Measurements from ENCODE around the gene FLCN.
A peak's percentile ranks its signal among the peaks of the same experiment; 100 is the strongest.
"Not testable (repeated sequence)": the region's sequence is repeated elsewhere in the genome, so short reads cannot be mapped to it uniquely, and the experiment has no call there.

The FLCN gene

DNA sequence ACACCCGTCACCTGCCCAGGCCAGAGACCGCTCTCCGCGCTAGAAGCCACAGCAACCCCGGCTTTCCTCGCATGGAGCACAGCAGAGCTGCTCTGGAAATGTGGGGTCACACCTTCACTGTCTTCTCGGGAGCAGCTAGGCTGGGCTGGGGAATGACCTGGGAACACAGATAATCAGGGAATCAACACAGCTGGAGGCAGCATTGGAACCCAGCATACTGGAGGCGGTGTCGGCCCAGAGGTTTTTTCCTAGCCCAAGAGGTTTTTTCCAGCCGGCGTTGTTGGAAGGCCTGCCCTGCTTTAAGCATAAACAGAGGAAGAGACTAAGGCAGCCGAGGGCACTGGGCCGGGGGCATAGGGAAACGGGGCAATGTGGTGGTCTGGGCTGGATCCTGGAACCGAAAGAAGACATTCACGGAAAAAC is 30.0 kb downstream of the FLCN start:
- no peak for DNase-seq

DNA sequence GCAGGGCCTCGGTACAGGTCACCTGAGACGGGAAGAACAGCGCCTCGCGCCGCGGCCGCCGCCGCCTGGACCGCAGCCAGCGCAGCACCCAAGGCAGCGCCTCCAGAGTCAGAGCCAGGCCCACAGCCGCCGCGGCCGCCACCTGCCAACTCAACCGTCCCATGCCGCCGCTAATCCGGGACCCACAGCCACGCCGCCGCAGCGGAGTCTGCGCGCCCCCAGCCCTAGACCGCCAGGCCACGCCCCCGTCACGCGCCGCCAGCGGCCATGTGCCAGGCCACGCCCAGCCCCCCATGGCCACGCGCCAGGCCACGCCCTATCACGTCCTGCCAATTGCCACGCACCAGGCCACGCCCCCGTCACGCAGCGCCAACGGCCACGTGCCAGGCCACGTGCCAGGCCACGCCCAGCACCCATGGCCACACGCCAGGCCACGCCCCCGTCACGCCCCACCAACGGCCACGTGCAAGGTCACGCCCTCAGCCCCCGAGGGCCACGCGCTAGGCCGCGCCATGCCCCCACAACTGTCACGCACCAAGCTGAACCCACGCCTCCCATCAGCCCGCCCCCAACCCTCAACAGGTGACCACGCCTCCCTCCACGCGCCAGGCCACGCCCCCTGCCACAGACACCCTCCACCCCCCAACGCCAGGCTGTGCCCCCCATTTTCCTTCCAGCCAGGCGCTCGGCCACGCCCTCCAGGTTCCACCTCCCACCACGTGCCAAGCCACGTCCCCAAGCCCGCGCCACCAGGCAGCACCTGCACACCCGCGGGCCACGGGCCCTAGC is 30.6 kb downstream of the FLCN start, which contains the start of gene PLD6:
Gene PLD6 (minus strand): TSS at position 210 of the 789 bp plus-strand sequence. CDS start 47 bp downstream, at position 163.
- DNase-seq, result peak; percentile 89

DNA sequence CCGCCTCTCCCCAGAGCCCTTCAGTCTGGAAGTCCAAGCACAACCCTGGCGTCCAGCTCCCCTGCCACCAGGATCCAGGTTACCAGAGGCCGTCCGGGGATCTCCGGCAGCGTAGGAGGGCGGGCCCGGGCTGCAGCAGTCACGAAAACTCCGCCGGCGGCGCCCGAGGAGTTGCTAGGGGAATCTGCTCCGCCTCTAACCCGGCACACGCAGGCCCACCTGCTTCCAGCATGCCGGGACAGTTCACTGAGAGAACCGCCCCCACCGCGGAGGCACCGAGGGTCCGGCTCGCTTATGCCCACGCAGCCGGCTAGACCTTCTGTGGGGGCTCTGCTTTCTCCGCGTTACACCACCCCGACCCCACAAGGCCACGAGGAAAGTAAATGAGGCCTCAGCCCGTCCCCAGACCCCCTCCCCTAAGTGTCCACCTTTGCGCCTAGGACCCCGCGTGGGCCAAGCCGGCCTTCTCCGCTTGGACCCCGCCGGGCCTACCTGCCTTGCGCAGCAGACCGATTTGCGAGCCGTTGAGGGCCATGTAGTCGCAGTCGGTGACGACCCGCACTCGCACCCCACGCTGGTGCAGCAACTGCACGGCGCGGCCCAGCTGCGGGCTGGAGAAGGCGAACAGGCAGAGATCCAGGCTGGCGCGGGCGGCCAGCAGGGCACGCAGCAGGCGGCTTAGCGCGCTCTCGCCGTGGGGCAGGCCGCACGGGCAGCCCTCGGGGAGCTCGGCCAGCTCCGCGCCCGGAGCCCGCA is 31.4 kb downstream of the FLCN start:
- peak; percentile 50 for DNase-seq

DNA sequence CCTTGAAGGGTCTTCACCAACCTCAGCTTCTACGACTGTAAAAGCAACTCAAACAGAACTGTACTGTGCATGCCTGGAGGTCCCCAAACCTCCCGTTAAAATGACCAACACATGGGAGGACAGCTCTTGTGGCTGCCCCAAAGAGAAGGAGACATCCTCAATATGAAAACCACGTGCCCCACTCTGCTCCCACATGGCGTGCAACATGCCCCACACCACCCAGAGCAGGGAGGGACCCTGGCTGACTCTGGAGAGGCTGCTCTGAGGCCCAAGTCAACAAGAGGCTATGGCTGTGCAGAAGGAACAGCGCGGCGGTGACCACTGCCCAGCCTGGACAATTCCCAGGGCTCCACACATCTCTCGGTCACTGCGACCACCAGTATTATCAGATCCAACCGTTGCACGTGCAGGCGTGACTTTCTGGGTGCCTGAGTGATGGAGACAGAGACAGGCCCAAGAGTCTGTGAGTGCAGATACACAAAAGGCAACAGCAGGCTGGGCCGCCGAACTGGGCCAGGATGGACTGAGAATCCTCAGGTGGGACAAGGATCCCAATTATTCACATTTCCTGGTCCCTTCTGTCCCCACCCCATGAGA is 32.2 kb downstream of the FLCN start:
- DNase-seq, result no peak

DNA sequence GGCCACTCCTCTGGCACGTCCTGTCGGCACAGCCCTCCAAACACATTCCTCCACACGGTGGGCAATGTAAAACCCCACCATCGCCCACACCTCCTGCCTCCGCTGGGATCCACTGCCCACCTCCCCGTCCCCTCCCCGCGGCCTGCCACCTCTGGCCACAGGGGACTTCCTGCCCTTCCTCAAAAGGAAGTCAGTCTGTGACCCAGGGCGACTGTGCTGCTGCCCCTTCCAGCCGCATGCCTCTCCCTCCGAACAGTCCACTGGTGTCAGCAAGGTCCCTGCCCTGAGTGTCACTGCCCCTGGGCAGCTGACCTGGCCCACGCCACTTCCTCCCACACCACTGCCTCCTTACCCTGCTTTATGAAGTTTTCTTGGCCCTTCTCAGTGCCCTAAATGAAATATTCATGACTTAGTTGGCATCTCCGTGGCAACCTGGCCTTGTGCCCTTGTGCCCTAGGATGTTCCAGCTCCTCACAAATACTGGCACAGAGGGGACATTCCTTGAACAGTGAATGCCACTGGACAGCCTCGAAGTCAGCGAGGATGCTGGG is 32.9 kb downstream of the FLCN start:
- no peak for DNase-seq

DNA sequence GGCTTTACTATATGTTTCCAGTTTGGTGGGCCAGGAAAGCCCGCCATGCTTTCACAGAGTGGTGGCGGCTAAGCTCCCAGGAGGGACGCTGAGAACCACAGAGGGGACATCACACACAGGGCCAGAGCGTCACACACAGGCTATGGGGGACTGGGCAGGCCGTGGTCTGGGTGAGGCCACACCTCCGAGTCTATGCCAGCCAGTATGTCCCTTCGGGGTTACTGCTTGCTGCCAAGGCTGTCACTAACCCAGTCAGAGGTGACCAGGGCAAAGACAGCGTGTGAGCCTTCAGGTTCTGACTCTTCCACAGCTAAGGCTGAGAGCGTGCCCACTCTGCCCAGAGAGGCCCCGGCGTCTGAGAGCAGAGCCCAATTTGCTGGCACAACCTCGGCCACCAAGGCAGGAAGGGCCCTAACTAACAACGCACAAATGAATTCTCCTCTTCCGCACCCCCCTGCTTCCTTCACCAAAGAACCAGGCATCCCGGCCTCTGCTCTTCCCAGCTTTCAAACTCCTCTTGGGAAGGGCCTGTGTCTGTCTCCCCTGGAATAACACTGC is 33.7 kb downstream of the FLCN start:
- no peak for DNase-seq

DNA sequence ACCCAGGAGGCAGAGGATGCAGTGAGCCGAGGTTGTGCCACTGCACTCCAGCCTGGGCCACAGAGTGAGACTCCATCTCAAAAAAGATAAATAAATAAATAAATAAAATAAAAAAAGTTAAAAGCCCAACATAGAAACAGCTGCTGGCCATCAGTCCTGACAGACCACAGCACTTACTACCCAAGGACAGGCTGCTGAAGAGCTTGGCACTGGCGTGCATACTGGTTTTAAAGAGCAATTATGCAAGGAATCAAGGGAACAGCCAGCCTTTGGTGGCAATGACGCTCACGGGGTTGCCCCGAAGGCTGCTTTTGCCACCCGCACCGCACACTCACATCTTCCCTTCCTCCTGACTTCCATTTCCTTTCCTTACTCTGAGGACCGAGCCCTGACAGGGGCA is 35.1 kb downstream of the FLCN start:
- no peak for DNase-seq

DNA sequence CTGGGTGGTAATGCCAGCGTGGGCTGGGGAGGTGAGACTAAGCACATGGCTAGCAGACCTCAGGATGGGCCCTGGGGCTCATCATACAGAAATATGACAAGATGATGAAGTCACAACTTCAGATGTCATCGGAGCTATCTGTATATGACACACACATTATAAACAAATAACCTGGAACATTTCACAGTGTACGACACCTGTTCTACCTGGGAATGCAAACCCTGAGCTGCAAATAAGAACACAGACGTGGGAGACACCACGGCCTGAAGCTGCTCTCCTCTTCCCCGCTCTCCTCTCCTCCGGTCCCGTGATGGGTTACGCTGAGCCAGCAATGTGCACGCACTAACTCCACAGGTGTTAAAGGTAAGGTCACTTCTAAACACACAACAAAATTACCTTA is 35.7 kb downstream of the FLCN start:
- no peak for DNase-seq

DNA sequence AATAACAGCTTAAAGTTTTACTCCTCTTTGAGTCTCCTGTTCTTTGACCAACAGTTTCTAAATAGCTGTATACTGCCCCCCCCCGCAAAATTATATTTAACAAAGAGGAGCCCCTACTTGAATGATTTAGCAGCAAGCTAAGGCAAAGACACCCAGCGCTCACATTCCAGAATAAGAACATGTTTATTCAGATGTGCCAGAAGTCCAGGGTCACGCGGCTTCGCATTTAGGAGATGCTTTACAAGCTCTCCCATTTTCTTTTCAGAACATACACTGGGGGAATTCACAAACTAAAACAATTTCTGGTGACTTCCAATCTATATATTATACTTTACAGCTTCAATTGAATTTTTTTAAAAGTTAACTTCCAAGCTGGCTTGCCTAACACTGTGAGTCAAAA is 36.1 kb downstream of the FLCN start:
- no peak for DNase-seq

DNA sequence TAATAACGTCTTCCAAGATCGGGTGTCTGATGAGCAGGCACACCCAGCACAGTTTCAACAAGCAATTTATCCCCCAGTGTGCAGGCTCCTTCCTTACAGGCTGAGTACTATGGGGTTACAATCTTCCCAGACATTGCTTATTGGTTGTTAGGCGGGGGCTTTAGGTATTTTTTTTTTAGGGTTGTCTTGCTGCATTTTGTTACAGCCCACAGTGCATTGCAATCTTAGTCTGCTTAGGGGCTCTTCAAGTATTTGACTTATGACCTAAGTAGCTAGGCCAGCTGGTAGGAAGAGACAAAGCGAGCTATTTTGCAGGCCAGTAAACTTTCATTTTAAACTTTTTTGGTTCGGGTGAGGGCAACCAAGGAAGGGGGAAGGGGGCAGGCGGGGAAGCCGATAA is 36.7 kb downstream of the FLCN start:
- no peak for DNase-seq

DNA sequence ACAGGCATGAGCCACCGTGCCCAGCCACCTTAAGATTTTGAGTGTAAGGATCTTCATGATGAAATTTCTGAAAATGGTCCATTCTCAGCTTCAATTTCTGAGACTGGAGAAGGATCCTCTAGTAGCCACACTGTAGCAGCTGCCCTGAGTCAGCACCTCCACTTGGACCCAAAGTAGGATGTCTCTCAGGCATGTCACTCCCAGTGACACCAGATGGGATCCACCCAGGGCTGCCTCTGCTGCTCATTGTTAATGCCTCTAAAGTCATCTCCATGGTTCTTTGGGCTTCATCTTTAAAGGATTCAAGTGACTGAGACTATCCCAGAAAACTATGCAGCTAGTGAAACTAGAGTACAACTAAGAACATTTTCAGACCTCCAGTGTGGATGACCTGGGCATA is 38.7 kb downstream of the FLCN start:
- DNase-seq, result no peak

DNA sequence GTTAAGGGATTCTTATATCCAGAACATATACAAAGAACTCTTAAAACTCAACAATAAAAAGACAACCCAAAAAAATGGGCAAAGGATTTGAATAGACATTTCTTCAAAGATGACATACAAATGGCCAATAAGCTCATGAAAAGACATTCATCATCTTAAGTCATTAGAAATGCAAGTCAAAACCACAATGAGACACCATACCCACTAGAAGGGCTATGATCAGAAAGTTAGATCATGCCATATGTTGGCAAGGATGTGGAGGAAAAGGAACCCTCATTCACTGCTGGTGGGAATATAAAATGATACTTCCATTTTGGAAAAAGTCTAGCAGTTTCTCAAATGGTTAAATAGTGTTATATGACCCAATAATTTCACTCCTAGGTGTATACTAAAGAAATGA is 40.2 kb downstream of the FLCN start:
- no peak for DNase-seq

DNA sequence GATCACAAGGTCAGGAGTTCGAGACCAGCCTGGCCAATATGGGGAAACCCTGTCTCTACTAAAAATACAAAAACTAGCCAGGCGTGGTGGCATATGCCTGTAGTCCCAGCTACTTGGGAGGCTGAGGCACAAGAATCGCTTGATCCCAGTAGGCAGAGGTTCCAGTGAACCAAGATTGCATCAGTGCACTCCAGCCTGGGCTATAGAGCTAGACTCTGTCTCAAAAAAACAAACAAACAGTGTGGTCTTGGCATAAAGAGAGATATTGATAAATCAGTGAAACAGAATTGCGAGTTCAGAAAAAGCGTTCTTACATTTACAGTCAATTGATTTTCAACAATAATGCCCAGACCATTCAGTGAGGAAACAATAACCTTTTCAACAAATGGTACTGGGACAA is 41.5 kb downstream of the FLCN start:
- DNase-seq, result not testable (repeated sequence)

DNA sequence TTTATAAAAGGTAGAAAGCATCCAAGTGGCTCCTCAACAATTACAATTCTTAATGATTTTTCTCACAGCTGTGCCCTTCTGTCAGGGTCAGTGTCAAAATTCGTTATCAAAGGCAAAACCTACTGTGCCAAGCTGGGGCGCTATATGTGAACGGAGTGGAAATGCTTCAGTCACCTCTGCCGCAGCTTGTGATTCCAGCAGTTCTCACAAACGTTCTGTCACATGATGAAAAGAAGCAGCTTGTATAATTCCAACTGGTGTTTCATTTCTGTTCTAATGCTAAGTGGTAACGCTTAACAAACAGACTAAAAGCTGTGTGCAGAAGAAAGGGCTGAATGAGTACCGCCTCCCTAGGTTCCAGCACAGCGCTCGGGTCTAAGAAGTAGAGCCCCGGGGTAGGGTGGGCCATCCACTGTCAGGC is 45.0 kb downstream of the FLCN start:
- no peak for DNase-seq

DNA sequence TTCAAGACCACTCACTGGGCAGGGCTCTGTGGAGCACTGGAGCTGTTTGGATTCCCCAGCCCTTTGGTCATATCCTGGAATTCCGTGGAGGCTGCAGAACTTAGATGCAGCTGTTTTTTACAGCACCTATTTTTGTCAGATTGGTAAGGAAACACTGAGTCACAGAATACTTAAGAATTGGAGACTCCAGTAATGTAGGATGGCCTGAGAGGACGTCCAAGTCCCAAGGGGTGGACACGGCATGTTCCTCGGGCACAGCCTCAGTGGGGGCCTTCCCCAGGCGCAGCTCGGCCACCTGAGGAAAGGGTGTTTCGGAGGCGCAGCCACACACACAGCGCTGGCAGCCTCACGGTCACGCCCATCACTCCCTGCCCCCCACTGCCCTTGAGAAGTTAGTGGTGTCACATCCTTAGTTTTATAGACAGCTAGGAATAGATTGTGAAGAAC is 45.6 kb downstream of the FLCN start:
- DNase-seq, result no peak

DNA sequence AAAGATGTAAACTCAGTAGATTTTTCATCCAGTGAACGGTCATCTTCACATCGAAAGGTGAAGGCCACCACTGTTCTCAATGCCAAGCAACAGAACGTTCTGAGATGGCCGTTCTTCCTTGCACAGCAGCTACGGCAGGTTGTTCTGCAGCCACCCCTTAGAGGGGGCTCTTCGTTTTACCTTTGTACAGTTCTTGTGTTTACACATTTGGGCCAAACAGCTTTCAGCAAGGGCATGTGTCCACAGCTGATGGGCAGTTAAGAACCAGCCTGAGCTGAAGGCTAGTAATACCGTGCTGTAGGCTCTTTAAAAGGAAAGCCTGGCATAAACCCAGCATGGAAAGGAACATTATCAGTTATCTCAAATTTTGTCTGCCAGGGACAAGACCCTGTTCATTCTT is 46.8 kb downstream of the FLCN start:
- DNase-seq, result no peak

DNA sequence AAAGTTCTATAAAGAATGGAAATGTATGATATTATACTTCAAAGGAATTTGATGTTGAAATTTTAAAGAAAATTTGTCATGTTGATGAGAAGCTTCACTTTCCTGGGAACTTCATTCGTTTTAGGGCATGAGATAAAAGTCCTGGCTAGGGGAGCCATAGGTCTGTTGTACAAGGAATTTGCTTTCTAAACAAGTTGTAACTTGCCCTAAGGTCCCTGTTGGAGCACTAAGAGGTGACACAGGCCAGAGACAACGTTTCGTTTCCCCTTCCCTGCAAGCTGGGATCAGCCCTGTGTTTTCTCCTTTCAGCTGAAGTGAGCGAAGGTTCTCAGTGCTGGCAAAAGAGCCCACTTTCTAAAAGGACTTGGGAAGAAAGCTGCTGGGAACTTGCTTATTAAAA is 47.4 kb downstream of the FLCN start:
- no peak for DNase-seq

DNA sequence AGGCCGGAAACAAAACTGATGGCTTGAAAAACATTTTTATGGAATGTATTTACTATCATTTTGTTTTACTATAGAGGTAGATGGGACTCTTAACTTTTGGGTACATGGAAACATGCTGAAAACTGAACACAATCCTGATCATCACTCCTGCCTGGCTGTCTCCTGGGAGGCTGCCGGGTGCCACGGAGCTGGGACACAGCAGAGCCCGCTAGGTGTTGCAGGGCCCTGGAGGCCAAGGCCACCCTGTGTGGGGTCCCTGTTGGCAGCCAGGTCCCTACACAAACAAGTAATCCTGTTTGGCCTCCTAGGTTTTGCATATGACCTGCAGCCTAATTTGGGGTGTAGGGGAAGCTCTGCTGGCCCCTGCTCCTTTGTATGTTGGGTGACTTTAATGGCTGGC is 48.4 kb downstream of the FLCN start:
- no peak for DNase-seq

DNA sequence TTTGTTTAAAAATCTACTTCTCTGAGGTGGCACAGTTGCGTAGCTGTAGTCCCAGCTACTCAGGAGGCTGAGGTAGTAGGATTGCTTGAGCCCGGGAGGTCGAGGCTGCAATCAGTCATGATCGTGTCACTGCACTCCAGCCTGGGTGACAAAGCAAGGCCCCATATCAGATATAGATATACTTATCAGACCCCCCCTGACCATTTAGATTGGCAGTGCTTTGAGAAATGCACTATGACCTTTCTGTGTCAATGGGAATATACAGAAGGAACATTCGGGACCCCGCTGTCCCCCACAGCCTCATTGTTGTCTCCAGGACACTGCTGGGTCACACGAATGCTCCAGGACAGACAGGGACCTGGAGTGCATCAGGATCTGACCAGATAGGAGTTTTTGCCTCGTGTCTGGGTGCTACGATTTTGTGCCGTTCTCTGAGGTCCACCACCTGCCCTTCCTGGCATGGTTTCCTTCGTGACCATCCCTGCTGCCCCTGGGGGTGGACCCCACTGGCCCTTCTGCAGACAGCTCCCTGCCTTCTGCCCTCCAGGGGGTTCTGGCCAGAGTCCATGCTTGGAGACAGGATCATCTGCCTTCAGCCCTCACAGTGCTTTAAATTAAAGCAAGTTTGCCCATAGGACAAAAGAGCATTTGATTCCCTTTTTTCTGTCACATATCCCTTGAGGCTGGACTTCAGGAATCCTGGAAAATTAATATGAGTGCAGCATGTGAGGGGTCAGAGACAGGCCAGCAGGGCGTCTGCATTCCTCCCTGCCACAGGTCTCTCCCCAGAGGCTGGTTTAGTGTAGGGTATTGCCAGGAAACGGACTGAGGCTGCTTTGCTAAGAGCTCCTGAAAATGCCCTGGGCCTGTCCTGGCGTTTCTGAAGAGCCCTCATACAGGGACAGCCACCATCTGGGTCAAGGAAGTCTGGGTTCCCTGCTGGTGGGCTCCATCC is 50.1 kb downstream of the FLCN start:
- no peak for DNase-seq

DNA sequence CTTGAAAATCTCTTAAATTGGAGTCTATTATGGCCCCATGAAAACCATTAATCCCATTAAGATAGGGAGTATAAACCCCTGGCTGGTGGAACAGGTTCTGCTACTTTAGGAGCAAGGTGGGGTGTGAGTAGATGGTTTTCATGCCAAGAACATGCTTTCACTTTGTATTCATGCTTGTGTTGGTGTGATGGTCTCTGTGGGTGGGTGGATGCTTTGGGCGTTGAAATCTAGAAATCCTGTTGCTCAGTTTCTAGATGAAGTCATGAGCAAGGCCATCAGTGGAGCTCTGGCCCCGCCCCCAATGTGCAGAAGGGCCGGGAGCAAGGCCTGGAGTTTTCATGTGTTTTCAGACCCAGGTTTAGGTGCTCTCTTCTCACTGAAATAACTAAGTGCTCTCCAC is 50.9 kb downstream of the FLCN start:
- no peak for DNase-seq

DNA sequence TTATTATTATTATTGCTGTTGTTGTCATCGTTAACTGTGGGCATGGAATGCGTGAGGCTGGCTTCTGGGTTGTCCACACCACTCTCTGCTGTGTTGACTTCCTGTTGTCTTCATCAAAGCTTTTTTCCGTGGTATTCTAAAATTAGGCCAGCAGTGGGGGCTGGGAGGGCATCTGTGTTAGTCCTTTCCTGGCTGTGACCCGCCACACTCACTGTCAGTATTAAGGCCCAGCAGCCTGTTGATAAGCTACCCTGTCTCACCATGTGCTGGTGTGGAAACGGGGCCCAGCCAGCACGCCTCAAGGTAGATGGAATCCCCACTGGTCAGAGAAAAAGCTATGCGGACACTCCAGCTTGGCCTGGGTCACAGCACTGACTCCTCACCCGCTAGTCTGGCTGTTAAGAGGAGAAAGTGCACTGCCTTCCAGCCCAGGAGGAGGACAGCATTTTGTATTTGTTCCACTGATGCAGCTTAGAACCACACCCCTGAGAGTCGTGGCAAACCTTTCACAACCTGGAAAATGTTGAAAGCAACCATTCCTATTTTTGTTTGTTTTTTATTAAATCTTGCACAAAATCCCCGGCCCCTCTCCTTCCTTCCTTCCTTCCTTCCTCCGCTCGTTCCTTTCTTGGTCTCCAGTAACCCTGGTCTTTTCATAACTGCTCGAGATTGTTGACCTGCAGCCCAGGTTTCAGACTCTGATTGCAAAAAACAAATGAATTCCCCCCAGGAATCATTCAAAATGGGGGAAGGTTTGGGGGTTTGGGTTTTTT is 51.8 kb downstream of the FLCN start:
- peak; percentile 38 for DNase-seq

Data from activated effector memory CD4-positive, alpha-beta T cell treated with Interleukin-2 at 50 U/mL for 16 hours (primary cell).